ENCODE measurements around the gene MYL10. TPM values are rescaled to one million over a fixed set of nuclear protein-coding genes. Genes with fewer than 3 reads are reported as not detected.

Gene MYL10
- total RNA-seq, 1 donor from 2014 or later = not detected

- no peak overlapping the region for H3K27ac ChIP-seq
- ATAC-seq (no peak), DNase-seq (no peak)
- no peak overlapping the region for H3K4me3 ChIP-seq
- intact Hi-C loops (cut with DNase I) = no loop called here
- H3K27me3 ChIP-seq = no peaks in the 10 kb centered on the region
- no peak for TF ChIP-seq CTCF (IDR thresholded peaks at IDR 0.05)
- no peaks in the 10 kb centered on the region for H3K36me3 ChIP-seq
- no peaks in the 10 kb centered on the region for H3K4me1 ChIP-seq
- H3K9me3 ChIP-seq = no peaks in the 10 kb centered on the region
These were observed 2.2 kb upstream of the MYL10 start for GRCh38 chr7:101631224-101631714.

- ATAC-seq = no peak
- no peak for TF ChIP-seq CTCF (IDR thresholded peaks at IDR 0.05)
- Histone ChIP-seq H3K9me3 (no peaks in the 10 kb centered on the region), H3K4me3 (no peak overlapping the region), H3K27me3 (no peaks in the 10 kb centered on the region), H3K27ac (no peak overlapping the region), H3K4me1 (no peaks in the 10 kb centered on the region), H3K36me3 (no peaks in the 10 kb centered on the region)
- intact Hi-C loops (cut with DNase I) = no loop called here
- no peak for DNase-seq
These were observed 1.5 kb upstream of the MYL10 start for GRCh38 chr7:101630591-101630990.

GRCh38 chr7:101628522-101628921 is 574 bp downstream of the MYL10 start:
- Histone ChIP-seq H3K9me3 (no peaks in the 10 kb centered on the region), H3K27me3 (peaks cover 10% of the 10 kb centered on the region), H3K36me3 (no peaks in the 10 kb centered on the region), H3K4me3 (no peak overlapping the region), H3K27ac (no peak overlapping the region), H3K4me1 (no peaks in the 10 kb centered on the region)
- no peak for DNase-seq
- ATAC-seq = no peak
- TF ChIP-seq CTCF (IDR thresholded peaks at IDR 0.05) = no peak
- intact Hi-C loops (cut with DNase I) = no loop called here

- no peak for DNase-seq
- intact Hi-C loops (cut with DNase I) = no loop called here
- no peak overlapping the region for H3K4me3 ChIP-seq
- ATAC-seq = no peak
- peaks cover 10% of the 10 kb centered on the region for H3K27me3 ChIP-seq
- H3K27ac ChIP-seq = no peak overlapping the region
- no peaks in the 10 kb centered on the region for H3K9me3 ChIP-seq
- no peak for TF ChIP-seq CTCF (IDR thresholded peaks at IDR 0.05)
- no peaks in the 10 kb centered on the region for H3K36me3 ChIP-seq
- no peaks in the 10 kb centered on the region for H3K4me1 ChIP-seq
These were observed 2.3 kb downstream of the MYL10 start for GRCh38 chr7:101626758-101627157.

GRCh38 chr7:101626069-101626671 is 2.9 kb downstream of the MYL10 start:
- no peak for ATAC-seq
- Histone ChIP-seq H3K4me3 (no peak overlapping the region), H3K36me3 (no peaks in the 10 kb centered on the region), H3K4me1 (no peaks in the 10 kb centered on the region), H3K27me3 (peaks cover 10% of the 10 kb centered on the region), H3K9me3 (no peaks in the 10 kb centered on the region), H3K27ac (no peak overlapping the region)
- TF ChIP-seq CTCF (IDR thresholded peaks at IDR 0.05) = no peak
- intact Hi-C loops (cut with DNase I) = no loop called here
- DNase-seq = no peak
